Naive thymus-derived CD4-positive, alpha-beta T cell (primary cell): Measurements from ENCODE around the gene SYNGR1. TPM values are rescaled to one million over a fixed set of nuclear protein-coding genes. Genes with fewer than 3 reads are reported as not detected.

ENCODE experiments used
- ATAC-seq: fragments of 150-1000 bp; cut with Tn5 transposase; 2 replicates; pipeline ENCODE4 v1.10.0; 2021; ENCODE audit warnings: mild to moderate bottlenecking, moderate library complexity
- CTCF ChIA-PET: fragments of 350-600 bp; sonication (Branson Sonifier 250); formaldehyde crosslinking; loops from one replicate; lab custom pipeline; 2021; ENCODE audit warnings: antibody characterized with exemption; lab: Charles Lee
- POLR2A ChIA-PET: fragments of 350-600 bp; sonication (Branson Sonifier 250); formaldehyde crosslinking; loops from one replicate; lab custom pipeline; 2021; ENCODE audit warnings: antibody characterized with exemption, inconsistent platforms; lab: Charles Lee
- DNase-seq, 9 donors: peaks; one replicate each; pipeline versions ENCODE4 v3.0.0 to v3.0.0-alpha.2; 2020 to 2022; ENCODE audit warnings: mixed read lengths in 1 of 9
- H3K27ac ChIP-seq: one replicate; pipeline ENCODE4 v1.7.0; 2013; ENCODE audit warnings: mild to moderate bottlenecking, low read depth, low read length, moderate library complexity
- H3K27me3 ChIP-seq, 2 donors: one replicate each; pipeline ENCODE4 v1.7.0; 2013; ENCODE audit warnings: low read length in 2 of 2, mild to moderate bottlenecking in 2 of 2, moderate library complexity in 2 of 2; ENCODE audit not compliant: control insufficient read depth in 2 of 2, insufficient read depth in 2 of 2
- H3K36me3 ChIP-seq, 3 experiments: 1 replicate in 2 of 3; 2 replicates in 1 of 3; pipeline ENCODE4 v1.7.0; 2013; ENCODE audit warnings: low read length in 3 of 3, mild to moderate bottlenecking in 3 of 3, moderate library complexity in 1 of 3; ENCODE audit not compliant: insufficient read depth in 3 of 3, control insufficient read depth in 2 of 3
- H3K4me1 ChIP-seq, 2 donors: one replicate each; pipeline ENCODE4 v1.7.0; 2013; ENCODE audit warnings: low read length in 2 of 2, mild to moderate bottlenecking in 2 of 2, moderate library complexity in 1 of 2; ENCODE audit not compliant: control insufficient read depth in 2 of 2, insufficient read depth in 2 of 2
- H3K4me3 ChIP-seq: 2 replicates; pipeline ENCODE4 v1.7.0; 2013; ENCODE audit warnings: mild to moderate bottlenecking, low read length
- H3K9me3 ChIP-seq, 3 experiments: 1 replicate in 2 of 3; 2 replicates in 1 of 3; pipeline ENCODE4 v1.7.0; 2013; ENCODE audit warnings: low read length in 3 of 3; ENCODE audit not compliant: control insufficient read depth in 2 of 3
- H3K27ac Mint-ChIP-seq, 9 donors: one replicate each; pipeline ENCODE4 v1.8.0; 2020 to 2022; ENCODE audit warnings: mixed read lengths in 9 of 9, mild to moderate bottlenecking in 8 of 9, moderate library complexity in 5 of 9, inconsistent platforms in 2 of 9
- H3K27me3 Mint-ChIP-seq, 5 donors: one replicate each; pipeline ENCODE4 v1.8.0; 2021 to 2022; ENCODE audit warnings: mixed read lengths in 5 of 5, mild to moderate bottlenecking in 1 of 5
- H3K36me3 Mint-ChIP-seq, 5 donors: one replicate each; pipeline ENCODE4 v1.8.0; 2020 to 2022; ENCODE audit warnings: mixed read lengths in 5 of 5, mild to moderate bottlenecking in 3 of 5, inconsistent platforms in 1 of 5
- H3K4me1 Mint-ChIP-seq, 7 donors: one replicate each; pipeline ENCODE4 v1.8.0; 2020 to 2022; ENCODE audit warnings: mixed read lengths in 7 of 7, mild to moderate bottlenecking in 3 of 7, inconsistent platforms in 1 of 7
- H3K4me3 Mint-ChIP-seq, 10 donors: one replicate each; pipeline ENCODE4 v1.8.0; 2020 to 2022; ENCODE audit warnings: mild to moderate bottlenecking in 10 of 10, mixed read lengths in 10 of 10, moderate library complexity in 6 of 10, inconsistent platforms in 2 of 10
- H3K9me3 Mint-ChIP-seq, 11 donors: one replicate each; pipeline ENCODE4 v1.8.0; 2020 to 2022; ENCODE audit warnings: mixed read lengths in 11 of 11, mild to moderate bottlenecking in 4 of 11, inconsistent platforms in 1 of 11, moderate library complexity in 1 of 11
- intact Hi-C, 2 donors: fragments of 100-400 bp; cut with micrococcal nuclease; formaldehyde crosslinking; loops; one replicate each; pipeline ENCODE4 v1.15.1; 2023
- polyA plus RNA-seq, 2 donors: library from polyadenylated mRNA; unstranded; fragments of 300-500 nt; fragmentation: Illumina TruSeq; gene quantifications; one replicate each; pipeline ENCODE4 v1.2.3, GENCODE V29; 2021
- total RNA-seq, 6 experiments: library from RNA in 5 of 6; stranded (reverse) in 5 of 6; gene quantifications; 1 replicate in 5 of 6; 2 replicates in 1 of 6; pipeline ENCODE4 v1.2.3 and lab custom pipeline; 2021 to 2026

SYNGR1 gene
- total and polyA plus RNA-seq, 7 experiments from 2014 or later, result 0.12 to 7.0 (median 1.5) TPM

DNA sequence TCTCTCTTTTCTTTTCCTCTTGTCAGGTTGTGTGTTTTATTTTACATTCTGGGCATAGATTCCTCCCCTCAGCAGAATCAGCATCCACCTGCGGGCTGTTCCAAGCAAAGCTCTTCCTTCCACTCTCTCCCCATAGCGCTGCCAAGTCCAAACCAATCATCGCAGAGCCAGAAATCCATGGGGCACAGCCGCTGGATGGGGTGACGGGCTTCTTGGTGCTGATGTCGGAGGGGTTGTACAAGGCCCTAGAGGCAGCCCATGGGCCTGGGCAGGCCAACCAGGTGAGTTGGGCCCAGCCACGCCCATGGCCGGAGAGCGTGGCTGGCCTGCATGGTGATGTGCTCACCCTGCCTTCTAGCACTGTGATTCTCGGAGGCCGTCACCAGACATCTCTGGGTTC, 71.9 kb downstream of the SYNGR1 start:
- peak overlapping the region in 1 of 9 donors; percentile 69 for H3K27ac Mint-ChIP-seq
- POLR2A ChIA-PET, result interaction anchor here (0.8 kb wide), 1 partner anchor 9 kb away, joined by 4 read pairs; no protein-coding TSS in a partner anchor
- CTCF ChIA-PET, result interaction anchor here (0.7 kb wide), 1 partner anchor 23 kb away, joined by 3 read pairs; no protein-coding TSS in a partner anchor
- intact Hi-C loops, result no loop called here
- H3K27ac ChIP-seq, result no peak overlapping the region
- H3K9me3 ChIP-seq, result no peaks in the 10 kb centered on the region
- DNase-seq, result no peak
- peaks cover 0 to 35% (median 14%) of the 10 kb centered on the region in 7 donors for H3K4me1 Mint-ChIP-seq
- no peaks in the 10 kb centered on the region for H3K27me3 ChIP-seq
- H3K4me3 Mint-ChIP-seq, result no peak overlapping the region
- H3K4me1 ChIP-seq, result peaks cover 0 to 5% of the 10 kb centered on the region in 2 donors
- H3K36me3 Mint-ChIP-seq, result peaks cover 21 to 58% (median 29%) of the 10 kb centered on the region in 5 donors
- H3K27me3 Mint-ChIP-seq, result no peaks in the 10 kb centered on the region
- H3K9me3 Mint-ChIP-seq, result no peaks in the 10 kb centered on the region
- H3K36me3 ChIP-seq, result peaks cover 8 to 80% (median 12%) of the 10 kb centered on the region in 3 experiments
- no peak for ATAC-seq
- H3K4me3 ChIP-seq, result no peak overlapping the region

DNA sequence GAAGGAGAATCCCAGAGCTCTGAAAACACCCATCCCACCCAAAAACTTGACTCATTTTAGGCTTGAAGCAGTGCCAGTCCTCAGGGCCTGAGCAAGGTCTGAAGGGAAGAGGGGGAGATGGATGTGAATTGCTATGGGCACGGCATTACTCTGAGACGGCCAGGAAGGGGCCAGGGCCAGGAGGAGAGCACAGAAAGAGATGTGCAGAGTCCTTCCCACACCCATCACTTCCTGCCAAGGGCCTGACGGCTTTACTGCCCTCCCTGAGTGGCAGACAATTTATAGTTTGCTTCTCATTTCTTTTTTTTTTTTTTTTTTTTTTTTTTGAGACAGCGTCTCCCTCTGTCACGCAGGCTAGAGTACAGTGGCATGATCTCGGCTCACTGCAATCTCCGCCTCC, 72.3 kb downstream of the SYNGR1 start:
- H3K27me3 ChIP-seq, result no peaks in the 10 kb centered on the region
- peaks cover 8 to 80% (median 9%) of the 10 kb centered on the region in 3 experiments for H3K36me3 ChIP-seq
- intact Hi-C loops, result no loop called here
- POLR2A ChIA-PET, result interaction anchor here (0.8 kb wide), 1 partner anchor 9 kb away, joined by 4 read pairs; no protein-coding TSS in a partner anchor
- Mint-ChIP-seq H3K4me3 (no peak overlapping the region), H3K27me3 (no peaks in the 10 kb centered on the region), H3K36me3 (peaks cover 21 to 57% (median 29%) of the 10 kb centered on the region in 5 donors), H3K9me3 (no peaks in the 10 kb centered on the region), H3K4me1 (peaks cover 0 to 31% (median 12%) of the 10 kb centered on the region in 7 donors), H3K27ac (no peak overlapping the region)
- CTCF ChIA-PET, result interaction anchor here (0.7 kb wide), 1 partner anchor 23 kb away, joined by 3 read pairs; no protein-coding TSS in a partner anchor
- H3K9me3 ChIP-seq, result no peaks in the 10 kb centered on the region
- no peak for ATAC-seq
- H3K4me1 ChIP-seq, result peaks cover 0 to under 1% of the 10 kb centered on the region in 2 donors
- H3K4me3 ChIP-seq, result no peak overlapping the region
- DNase-seq, result no peak
- no peak overlapping the region for H3K27ac ChIP-seq

DNA sequence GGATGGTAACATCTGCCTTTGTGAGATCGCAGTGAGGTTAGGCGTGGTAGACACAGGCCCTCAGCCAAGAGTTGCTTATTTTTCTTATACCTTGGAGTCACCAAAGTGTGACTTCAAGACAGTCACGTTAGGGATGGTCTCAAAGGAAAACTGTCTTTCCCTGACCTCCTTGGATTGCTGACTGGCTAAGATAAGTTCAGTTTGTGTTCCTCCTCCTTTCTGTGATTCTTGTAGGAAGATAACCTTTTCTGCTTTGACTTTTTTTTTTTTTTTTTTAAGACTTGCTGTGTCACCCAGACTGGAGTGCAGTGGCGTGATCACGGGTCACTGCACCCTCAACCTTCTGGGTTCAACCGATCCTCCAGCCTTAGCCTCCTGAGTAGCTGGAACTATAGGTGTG, 72.9 kb downstream of the SYNGR1 start:
- Mint-ChIP-seq H3K27me3 (no peaks in the 10 kb centered on the region), H3K36me3 (peaks cover 21 to 62% (median 30%) of the 10 kb centered on the region in 5 donors), H3K27ac (peak overlapping the region in 1 of 9 donors; percentile 47), H3K9me3 (no peaks in the 10 kb centered on the region), H3K4me3 (no peak overlapping the region), H3K4me1 (peaks cover 0 to 25% (median 12%) of the 10 kb centered on the region in 7 donors)
- ATAC-seq (no peak), DNase-seq (no peak)
- H3K27ac ChIP-seq, result no peak overlapping the region
- ChIA-PET POLR2A (no interaction called here), CTCF (no interaction called here)
- no peak overlapping the region for H3K4me3 ChIP-seq
- no peaks in the 10 kb centered on the region for H3K4me1 ChIP-seq
- no peaks in the 10 kb centered on the region for H3K27me3 ChIP-seq
- intact Hi-C loops, result no loop called here
- no peaks in the 10 kb centered on the region for H3K9me3 ChIP-seq
- H3K36me3 ChIP-seq, result peaks cover 6 to 80% (median 8%) of the 10 kb centered on the region in 3 experiments

DNA sequence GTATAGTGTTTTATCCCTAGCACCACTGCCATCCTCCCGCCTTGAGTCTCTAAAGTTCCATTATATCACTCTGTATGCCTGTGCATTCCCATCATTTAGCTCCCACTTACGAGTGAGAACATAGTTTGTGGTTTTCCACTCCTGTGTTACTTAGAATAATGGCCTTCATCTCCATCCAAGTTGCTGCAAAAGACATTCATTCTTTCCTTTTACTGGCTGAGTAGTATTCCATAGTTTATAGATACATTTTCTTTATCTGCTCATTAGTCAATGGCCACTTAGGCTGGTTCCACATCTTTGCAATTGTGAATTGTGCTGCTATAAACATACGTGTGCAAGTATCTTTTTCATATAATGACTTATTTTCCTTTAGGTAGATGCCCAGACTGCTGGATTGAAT, 74.2 kb downstream of the SYNGR1 start:
- CTCF ChIA-PET, result interaction anchor here (0.6 kb wide), 1 partner anchor 72 kb away, joined by 3 read pairs; no protein-coding TSS in a partner anchor
- no peak for DNase-seq
- Histone ChIP-seq H3K9me3 (no peaks in the 10 kb centered on the region), H3K4me3 (no peak overlapping the region), H3K36me3 (peaks cover 8 to 80% (median 10%) of the 10 kb centered on the region in 3 experiments), H3K27ac (no peak overlapping the region), H3K4me1 (no peaks in the 10 kb centered on the region), H3K27me3 (no peaks in the 10 kb centered on the region)
- intact Hi-C loops, result no loop called here
- Mint-ChIP-seq H3K36me3 (peaks cover 15 to 57% (median 20%) of the 10 kb centered on the region in 5 donors), H3K4me3 (peak overlapping the region in 1 of 10 donors; percentile 37), H3K9me3 (peaks cover 0 to 1% (median 0%) of the 10 kb centered on the region in 11 donors), H3K27me3 (no peaks in the 10 kb centered on the region), H3K27ac (no peak overlapping the region), H3K4me1 (peaks cover 0 to 13% (median 5%) of the 10 kb centered on the region in 7 donors)
- POLR2A ChIA-PET, result interaction anchor here (1.4 to 1.7 kb wide), 2 partner anchors 9 to 12 kb away, joined by 3 to 4 read pairs; no protein-coding TSS in a partner anchor
- no peak for ATAC-seq

DNA sequence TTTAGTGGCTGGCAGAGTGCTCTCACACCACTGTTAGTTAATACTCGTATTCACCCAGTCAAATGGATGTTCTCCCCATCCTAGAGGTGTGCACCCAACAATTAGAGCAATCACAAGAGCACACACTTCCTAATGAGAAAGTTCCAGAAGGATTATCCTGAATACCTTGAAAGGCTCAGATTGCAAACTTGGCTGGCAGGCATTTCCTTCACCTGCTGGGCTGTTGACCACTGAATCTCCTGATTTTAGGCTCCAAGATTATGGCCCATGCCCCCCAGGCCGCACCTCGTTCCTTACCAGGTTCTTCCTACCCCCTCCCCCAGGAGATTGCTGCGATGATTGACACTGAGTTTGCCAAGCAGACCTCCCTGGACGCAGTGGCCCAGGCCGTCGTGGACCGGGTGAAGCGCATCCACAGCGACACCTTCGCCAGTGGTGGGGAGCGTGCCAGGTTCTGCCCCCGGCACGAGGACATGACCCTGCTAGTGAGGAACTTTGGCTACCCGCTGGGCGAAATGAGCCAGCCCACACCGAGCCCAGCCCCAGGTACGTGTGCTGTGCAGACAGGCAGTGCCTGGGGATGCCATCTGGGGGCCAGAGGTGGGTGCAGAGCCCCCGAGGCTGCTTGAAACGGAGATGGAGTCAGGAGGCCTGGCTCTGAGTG, 76.7 kb downstream of the SYNGR1 start:
- H3K27ac Mint-ChIP-seq, result no peak overlapping the region
- H3K36me3 Mint-ChIP-seq, result peaks cover 4 to 40% (median 12%) of the 10 kb centered on the region in 5 donors
- Histone ChIP-seq H3K9me3 (no peaks in the 10 kb centered on the region), H3K27me3 (no peaks in the 10 kb centered on the region), H3K27ac (no peak overlapping the region), H3K4me3 (no peak overlapping the region), H3K4me1 (no peaks in the 10 kb centered on the region), H3K36me3 (peaks cover 3 to 79% (median 7%) of the 10 kb centered on the region in 3 experiments)
- H3K9me3 Mint-ChIP-seq, result peaks cover 0 to 1% (median 0%) of the 10 kb centered on the region in 11 donors
- DNase-seq (no peak), ATAC-seq (no peak)
- POLR2A ChIA-PET, result interaction anchor here (0.8 kb wide), 1 partner anchor 12 kb away, joined by 4 read pairs; no protein-coding TSS in a partner anchor
- H3K4me1 Mint-ChIP-seq, result peaks cover 0 to 4% (median 0%) of the 10 kb centered on the region in 7 donors
- no peaks in the 10 kb centered on the region for H3K27me3 Mint-ChIP-seq
- H3K4me3 Mint-ChIP-seq, result no peak overlapping the region
- CTCF ChIA-PET, result no interaction called here
- intact Hi-C loops, result no loop called here

DNA sequence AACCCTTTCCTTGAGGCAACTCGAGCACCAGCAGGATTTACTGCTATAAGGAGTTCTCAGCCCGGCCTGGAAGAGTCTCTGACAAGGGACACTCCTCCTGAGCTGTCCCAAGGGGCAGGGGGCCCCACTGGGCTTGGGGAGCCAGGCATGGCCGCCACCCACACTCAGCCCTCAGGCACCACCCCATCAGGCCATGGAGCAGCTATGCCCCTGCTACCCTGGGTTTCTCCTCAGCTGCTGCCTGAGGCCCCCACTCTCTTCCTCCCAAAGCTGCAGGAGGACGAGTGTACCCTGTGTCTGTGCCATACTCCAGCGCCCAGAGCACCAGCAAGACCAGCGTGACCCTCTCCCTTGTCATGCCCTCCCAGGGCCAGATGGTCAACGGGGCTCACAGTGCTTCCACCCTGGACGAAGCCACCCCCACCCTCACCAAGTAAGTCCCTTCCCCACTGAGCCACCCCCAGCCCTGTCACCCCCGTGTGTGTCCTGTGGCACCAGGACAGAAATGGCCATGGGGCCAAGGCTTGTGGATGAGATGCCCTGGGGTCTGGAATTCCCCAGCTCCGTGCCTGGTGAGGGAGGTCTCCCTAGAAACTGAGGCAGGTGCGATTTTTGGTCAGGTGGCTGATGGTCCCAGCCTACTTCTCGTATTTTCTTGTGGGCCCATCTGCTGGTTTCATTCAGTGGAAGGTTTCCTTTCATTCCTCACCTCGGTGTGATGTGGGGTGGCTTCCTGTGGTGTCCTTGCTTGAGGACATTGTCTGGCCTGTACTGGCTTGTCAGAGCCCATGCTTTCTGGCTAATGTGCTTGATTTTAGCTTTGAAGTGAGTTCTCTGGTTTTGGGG, 78.2 kb downstream of the SYNGR1 start:
- Mint-ChIP-seq H3K27me3 (no peaks in the 10 kb centered on the region), H3K27ac (no peak overlapping the region), H3K36me3 (peaks cover 0 to 35% (median 9%) of the 10 kb centered on the region in 5 donors), H3K9me3 (peaks cover 0 to 1% (median 0%) of the 10 kb centered on the region in 11 donors), H3K4me3 (no peak overlapping the region), H3K4me1 (no peaks in the 10 kb centered on the region)
- CTCF ChIA-PET, result interaction anchor here (0.9 kb wide), 1 partner anchor 29 kb away, joined by 3 read pairs; the partner anchor contains the start of gene TAB1
- intact Hi-C loops, result no loop called here
- Histone ChIP-seq H3K27me3 (no peaks in the 10 kb centered on the region), H3K9me3 (no peaks in the 10 kb centered on the region), H3K27ac (no peak overlapping the region), H3K4me1 (no peaks in the 10 kb centered on the region), H3K4me3 (no peak overlapping the region), H3K36me3 (peaks cover 0 to 82% (median 7%) of the 10 kb centered on the region in 3 experiments)
- POLR2A ChIA-PET, result interaction anchor here (0.5 to 0.7 kb wide), 2 partner anchors 48 to 79 kb away, joined by 3 read pairs; no protein-coding TSS in a partner anchor
- no peak for ATAC-seq
- no peak for DNase-seq
